Keratinocyte (primary cell): Measurements from ENCODE around the gene RASA3. TPM values are rescaled to one million over a fixed set of nuclear protein-coding genes. Genes with fewer than 3 reads are reported as not detected.

Experiments used
- DNase-seq: peaks from one replicate; pipeline ENCODE4 v3.0.0-alpha.2; 2011; ENCODE audit warnings: low read depth, missing footprints, low spot score
- FAIRE-seq: peaks from 2 replicates; lab custom pipeline; 2011; peaks lifted over from hg19 to GRCh38; lab: Jason Lieb, UNC
- H2AFZ ChIP-seq: 2 replicates; pipeline ENCODE4 v1.6.0; 2012; ENCODE audit warnings: low read length, control low read depth, inconsistent platforms; ENCODE audit not compliant: control insufficient read depth
- H3K27ac ChIP-seq: 2 replicates; pipeline ENCODE4 v1.5.1; 2011; ENCODE audit warnings: low read length; ENCODE audit not compliant: control insufficient read depth, insufficient read depth
- H3K27me3 ChIP-seq: 3 replicates; pipeline ENCODE4 v1.6.0; 2011; ENCODE audit warnings: low read length; ENCODE audit not compliant: control insufficient read depth, insufficient read depth; ENCODE audit errors: extremely low read depth
- H3K36me3 ChIP-seq, 2 experiments: 2 replicates in 1 of 2; 3 replicates in 1 of 2; pipeline ENCODE4 v1.5.1; 2011; ENCODE audit warnings: low read length in 2 of 2, mild to moderate bottlenecking in 1 of 2; ENCODE audit not compliant: control insufficient read depth in 2 of 2, insufficient read depth in 2 of 2; ENCODE audit errors: extremely low read depth in 1 of 2
- H3K4me1 ChIP-seq: 3 replicates; pipeline ENCODE4 v1.5.1; 2011; ENCODE audit warnings: low read length; ENCODE audit not compliant: control insufficient read depth, insufficient read depth; ENCODE audit errors: extremely low read depth
- H3K4me2 ChIP-seq: 3 replicates; pipeline ENCODE4 v1.6.0; 2011; ENCODE audit warnings: low read depth, low read length; ENCODE audit not compliant: control insufficient read depth, insufficient read depth; ENCODE audit errors: extremely low read depth
- H3K4me3 ChIP-seq, 3 experiments: fragments of 200-600 bp in 1 of 3; sonication (generic) in 1 of 3; 2 replicates in 2 of 3; 3 replicates in 1 of 3; pipeline ENCODE4 v1.5.1; 2011 to 2016; ENCODE audit warnings: low read length in 3 of 3, mild to moderate bottlenecking in 3 of 3, control low read depth in 2 of 3, inconsistent platforms in 1 of 3, low read depth in 1 of 3, mixed read lengths in 1 of 3, mixed run types in 1 of 3, moderate library complexity in 1 of 3; ENCODE audit not compliant: control insufficient read depth in 2 of 3, insufficient read depth in 2 of 3; ENCODE audit errors: extremely low read depth in 1 of 3
- H3K79me2 ChIP-seq: 2 replicates; pipeline ENCODE4 v1.6.0; 2012; ENCODE audit warnings: low read length; ENCODE audit not compliant: control insufficient read depth, insufficient read depth
- H3K9ac ChIP-seq: 3 replicates; pipeline ENCODE4 v1.6.0; 2011; ENCODE audit warnings: low read length; ENCODE audit not compliant: control insufficient read depth, insufficient read depth; ENCODE audit errors: extremely low read depth
- H3K9me1 ChIP-seq: 3 replicates; pipeline ENCODE4 v1.6.0; 2011; ENCODE audit warnings: low read length; ENCODE audit not compliant: control insufficient read depth, insufficient read depth; ENCODE audit errors: extremely low read depth
- H3K9me3 ChIP-seq: 2 replicates; pipeline ENCODE4 v1.5.1; 2012; ENCODE audit warnings: low read depth, low read length; ENCODE audit not compliant: control insufficient read depth
- H4K20me1 ChIP-seq: 3 replicates; pipeline ENCODE4 v1.6.0; 2011; ENCODE audit warnings: low read length; ENCODE audit not compliant: control insufficient read depth, insufficient read depth; ENCODE audit errors: extremely low read depth
- EZH2 ChIP-seq: IDR thresholded peaks from one replicate; pipeline ENCODE4 v1.6.1; 2012; ENCODE audit warnings: inconsistent platforms, mild to moderate bottlenecking, low read length, moderate library complexity
- dilution Hi-C: fragments of 300-500 bp; cut with MboI; formaldehyde crosslinking; loops from one replicate; pipeline ENCODE4 v1.7.0; 2020; ENCODE audit warnings: low sequenced_read_pairs; ENCODE audit not compliant: extremely low pct_ligation_motif_present
- polyA plus RNA-seq, 5 experiments: library from polyadenylated mRNA; depleted of rRNA in 3 of 5; stranded (reverse) in 3 of 5; stranded (forward) in 1 of 5; unstranded in 1 of 5; fragments of >200 nt; gene quantifications; 1 replicate in 1 of 5; 2 replicates in 3 of 5; 3 replicates in 1 of 5; pipeline versions ENCODE4 v1.2.1 to v1.2.3, GENCODE V29; 2011 to 2012; ENCODE audit warnings: missing spikeins in 2 of 5, low read depth in 1 of 5, low replicate concordance in 1 of 5
- TF ChIP-seq, protein P1 (sequence below), 3 experiments: IDR thresholded peaks in 1 of 3; conservative IDR thresholded peaks in 1 of 3; optimal IDR thresholded peaks in 1 of 3; 2 replicates in 2 of 3; 3 replicates in 1 of 3; pipeline versions ENCODE3 to v1.5.1; 2011; ENCODE audit warnings: low read length in 3 of 3, mild to moderate bottlenecking in 3 of 3, moderate library complexity in 2 of 3, control low read depth in 1 of 3, inconsistent platforms in 1 of 3; ENCODE audit not compliant: insufficient read depth in 2 of 3; ENCODE audit errors: extremely low read depth in 1 of 3

The RASA3 gene
- polyA plus RNA-seq, 1 donor (not counting 4 experiments of a cell fraction or from before 2014, with no cell fraction given): 4.1 TPM

DNA sequence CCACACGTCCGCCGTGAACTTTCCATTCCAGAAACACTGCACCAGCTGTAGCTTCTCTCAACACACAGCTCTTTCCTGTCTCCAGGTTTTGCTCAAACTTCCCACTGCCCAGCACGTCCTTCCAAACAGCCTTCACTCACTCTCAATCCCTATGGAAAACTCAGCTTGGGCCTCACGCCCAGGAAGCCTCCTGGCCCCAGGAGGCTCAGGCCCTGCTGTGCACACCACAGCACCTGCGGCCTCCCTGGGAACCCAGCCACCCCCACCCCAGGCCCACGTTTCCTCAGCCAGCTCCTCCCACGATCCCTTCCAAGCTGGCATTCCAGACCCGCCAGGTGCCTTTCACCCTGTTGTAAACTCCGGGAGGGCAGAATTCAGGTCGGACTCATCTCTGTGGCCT lies 193.7 kb downstream of the RASA3 start:
- Histone ChIP-seq H3K4me3 (no peak overlapping the region), H3K9ac (no peak overlapping the region), H2AFZ (no peak overlapping the region), H3K4me2 (no peak overlapping the region), H3K9me1 (no peaks in the 10 kb centered on the region), H4K20me1 (no peaks in the 10 kb centered on the region), H3K4me1 (no peaks in the 10 kb centered on the region), H3K27me3 (peaks cover 32% of the 10 kb centered on the region), H3K9me3 (no peaks in the 10 kb centered on the region), H3K79me2 (no peaks in the 10 kb centered on the region), H3K36me3 (no peaks in the 10 kb centered on the region), H3K27ac (no peak overlapping the region)
- no peak for DNase-seq
- dilution Hi-C loops: no loop called here
- no peak for TF ChIP-seq EZH2
- TF ChIP-seq, protein P1, sequence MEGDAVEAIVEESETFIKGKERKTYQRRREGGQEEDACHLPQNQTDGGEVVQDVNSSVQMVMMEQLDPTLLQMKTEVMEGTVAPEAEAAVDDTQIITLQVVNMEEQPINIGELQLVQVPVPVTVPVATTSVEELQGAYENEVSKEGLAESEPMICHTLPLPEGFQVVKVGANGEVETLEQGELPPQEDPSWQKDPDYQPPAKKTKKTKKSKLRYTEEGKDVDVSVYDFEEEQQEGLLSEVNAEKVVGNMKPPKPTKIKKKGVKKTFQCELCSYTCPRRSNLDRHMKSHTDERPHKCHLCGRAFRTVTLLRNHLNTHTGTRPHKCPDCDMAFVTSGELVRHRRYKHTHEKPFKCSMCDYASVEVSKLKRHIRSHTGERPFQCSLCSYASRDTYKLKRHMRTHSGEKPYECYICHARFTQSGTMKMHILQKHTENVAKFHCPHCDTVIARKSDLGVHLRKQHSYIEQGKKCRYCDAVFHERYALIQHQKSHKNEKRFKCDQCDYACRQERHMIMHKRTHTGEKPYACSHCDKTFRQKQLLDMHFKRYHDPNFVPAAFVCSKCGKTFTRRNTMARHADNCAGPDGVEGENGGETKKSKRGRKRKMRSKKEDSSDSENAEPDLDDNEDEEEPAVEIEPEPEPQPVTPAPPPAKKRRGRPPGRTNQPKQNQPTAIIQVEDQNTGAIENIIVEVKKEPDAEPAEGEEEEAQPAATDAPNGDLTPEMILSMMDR (optimal IDR thresholded peaks at IDR 0.05 in 1 of 3, IDR thresholded peaks at IDR 0.05 in 1 of 3, conservative IDR thresholded peaks at IDR 0.05 in 1 of 3; ENCODE audit: extremely low read depth in 1 of 3, insufficient read depth in 2 of 3, low read length in 3 of 3): no peak
- FAIRE-seq: no peak

DNA sequence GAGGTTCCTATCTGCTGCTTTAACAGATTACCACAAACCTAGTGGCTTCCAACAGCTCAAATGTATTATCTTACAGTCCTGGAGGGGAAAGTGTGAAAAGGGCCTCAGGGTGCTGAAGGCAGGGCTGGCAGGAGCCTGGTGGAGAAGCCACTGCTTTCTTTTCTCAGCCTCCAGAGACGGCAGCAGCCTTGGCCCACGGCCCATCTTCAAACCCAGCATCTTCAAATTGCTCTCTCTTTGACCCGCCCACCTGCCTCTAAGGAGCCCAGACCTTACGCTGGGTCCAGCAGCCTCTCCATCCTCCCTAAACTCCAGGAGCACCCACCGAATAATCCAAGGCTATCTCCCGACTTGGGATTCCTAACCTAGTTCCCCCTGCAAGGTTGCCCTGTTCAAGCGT lies 194.2 kb downstream of the RASA3 start:
- no peaks in the 10 kb centered on the region for H3K9me1 ChIP-seq
- no peak overlapping the region for H3K27ac ChIP-seq
- H4K20me1 ChIP-seq: no peaks in the 10 kb centered on the region
- no peaks in the 10 kb centered on the region for H3K4me1 ChIP-seq
- peak; percentile 15 for TF ChIP-seq EZH2
- TF ChIP-seq, protein P1 (optimal IDR thresholded peaks at IDR 0.05 in 1 of 3, IDR thresholded peaks at IDR 0.05 in 1 of 3, conservative IDR thresholded peaks at IDR 0.05 in 1 of 3; ENCODE audit: extremely low read depth in 1 of 3, insufficient read depth in 2 of 3, low read length in 3 of 3): no peak
- DNase-seq: no peak
- peaks cover 32% of the 10 kb centered on the region for H3K27me3 ChIP-seq
- no peak overlapping the region for H3K4me2 ChIP-seq
- no peaks in the 10 kb centered on the region for H3K36me3 ChIP-seq
- H2AFZ ChIP-seq: no peak overlapping the region
- no peaks in the 10 kb centered on the region for H3K79me2 ChIP-seq
- FAIRE-seq: no peak
- dilution Hi-C loops: no loop called here
- H3K9me3 ChIP-seq: no peaks in the 10 kb centered on the region
- H3K4me3 ChIP-seq: no peak overlapping the region
- no peak overlapping the region for H3K9ac ChIP-seq
